Neural progenitor cell (in vitro differentiated cells): Measurements from ENCODE around the gene KIF26B. TPM values are rescaled to one million over a fixed set of nuclear protein-coding genes. Genes with fewer than 3 reads are reported as not detected.

Experiments used
- DNase-seq: peaks from one replicate; pipeline ENCODE4 v3.0.0-alpha.2; 2016; ENCODE audit warnings: low spot score
- H2AFZ ChIP-seq: fragments of 200-600 bp; sonication (generic); replicated peaks from 2 replicates; pipeline ENCODE4 v1.6.1; 2016; ENCODE audit warnings: antibody characterized with exemption
- H3F3A ChIP-seq: fragments of 200-600 bp; sonication (generic); 2 replicates; pipeline ENCODE4 v1.6.1; 2016; ENCODE audit warnings: antibody characterized with exemption, low read depth
- H3K27ac ChIP-seq: fragments of 200-600 bp; sonication (generic); 2 replicates; pipeline ENCODE4 v1.5.1; 2016; ENCODE audit warnings: mild to moderate bottlenecking
- H3K27me3 ChIP-seq: fragments of 200-600 bp; sonication (generic); 2 replicates; pipeline ENCODE4 v1.6.1; 2016; ENCODE audit warnings: mild to moderate bottlenecking, moderate library complexity
- H3K36me3 ChIP-seq: fragments of 200-600 bp; sonication (generic); 2 replicates; pipeline ENCODE4 v1.5.1; 2016
- H3K4me1 ChIP-seq: fragments of 200-600 bp; sonication (generic); 2 replicates; pipeline ENCODE4 v1.6.1; 2016; ENCODE audit warnings: mixed run types
- H3K4me2 ChIP-seq: fragments of 200-600 bp; sonication (generic); 2 replicates; pipeline ENCODE4 v1.6.1; 2016
- H3K4me3 ChIP-seq: fragments of 200-600 bp; sonication (generic); 2 replicates; pipeline ENCODE4 v1.5.1; 2016
- H3K79me2 ChIP-seq: fragments of 200-600 bp; sonication (generic); 2 replicates; pipeline ENCODE4 v1.6.1; 2016; ENCODE audit warnings: low read depth
- H3K9ac ChIP-seq: fragments of 200-600 bp; sonication (generic); 2 replicates; pipeline ENCODE4 v1.6.1; 2016
- H3K9me3 ChIP-seq: fragments of 200-600 bp; sonication (generic); 2 replicates; pipeline ENCODE4 v1.5.1; 2016; ENCODE audit warnings: low read depth
- H4K20me1 ChIP-seq: fragments of 200-600 bp; sonication (generic); 2 replicates; pipeline ENCODE4 v1.6.1; 2016; ENCODE audit warnings: low read depth
- H3K27ac Mint-ChIP-seq: 3 replicates; pipeline ENCODE4 v1.8.0; 2021; ENCODE audit warnings: mixed read lengths
- H3K27me3 Mint-ChIP-seq: 2 replicates; pipeline ENCODE4 v1.8.0; 2022; ENCODE audit warnings: low read depth, mild to moderate bottlenecking, inconsistent platforms, moderate library complexity, mixed read lengths; ENCODE audit not compliant: insufficient read depth
- H3K36me3 Mint-ChIP-seq: 3 replicates; pipeline ENCODE4 v1.8.0; 2021; ENCODE audit warnings: mixed read lengths
- H3K4me1 Mint-ChIP-seq: 3 replicates; pipeline ENCODE4 v1.8.0; 2021; ENCODE audit warnings: mixed read lengths
- H3K4me3 Mint-ChIP-seq: 3 replicates; pipeline ENCODE4 v1.8.0; 2021; ENCODE audit warnings: mild to moderate bottlenecking, moderate library complexity, mixed read lengths
- H3K9me3 Mint-ChIP-seq: 3 replicates; pipeline ENCODE4 v1.8.0; 2020; ENCODE audit warnings: mixed read lengths
- CTCF ChIP-seq: fragments of 200-600 bp; sonication (generic); IDR thresholded peaks from 2 replicates; pipeline ENCODE4 v1.5.1; 2017; ENCODE audit warnings: antibody characterized with exemption, mild to moderate bottlenecking
- EZH2 ChIP-seq: fragments of 200-600 bp; sonication (generic); IDR thresholded peaks from 2 replicates; pipeline ENCODE4 v1.6.1; 2017; ENCODE audit warnings: antibody characterized with exemption, mild to moderate bottlenecking, moderate library complexity
- EZH2phosphoT487 ChIP-seq: fragments of 200-600 bp; sonication (generic); IDR thresholded peaks from 2 replicates; pipeline ENCODE4 v1.6.1; 2017; ENCODE audit warnings: antibody characterized with exemption
- total RNA-seq: library from RNA; depleted of rRNA; stranded (reverse); fragments of >200 nt; gene quantifications from 2 replicates; pipeline ENCODE4 v1.2.3, GENCODE V29; 2015; ENCODE audit warnings: low replicate concordance

The KIF26B gene
- total RNA-seq, 1 donor from 2014 or later = 0.47 TPM

DNA sequence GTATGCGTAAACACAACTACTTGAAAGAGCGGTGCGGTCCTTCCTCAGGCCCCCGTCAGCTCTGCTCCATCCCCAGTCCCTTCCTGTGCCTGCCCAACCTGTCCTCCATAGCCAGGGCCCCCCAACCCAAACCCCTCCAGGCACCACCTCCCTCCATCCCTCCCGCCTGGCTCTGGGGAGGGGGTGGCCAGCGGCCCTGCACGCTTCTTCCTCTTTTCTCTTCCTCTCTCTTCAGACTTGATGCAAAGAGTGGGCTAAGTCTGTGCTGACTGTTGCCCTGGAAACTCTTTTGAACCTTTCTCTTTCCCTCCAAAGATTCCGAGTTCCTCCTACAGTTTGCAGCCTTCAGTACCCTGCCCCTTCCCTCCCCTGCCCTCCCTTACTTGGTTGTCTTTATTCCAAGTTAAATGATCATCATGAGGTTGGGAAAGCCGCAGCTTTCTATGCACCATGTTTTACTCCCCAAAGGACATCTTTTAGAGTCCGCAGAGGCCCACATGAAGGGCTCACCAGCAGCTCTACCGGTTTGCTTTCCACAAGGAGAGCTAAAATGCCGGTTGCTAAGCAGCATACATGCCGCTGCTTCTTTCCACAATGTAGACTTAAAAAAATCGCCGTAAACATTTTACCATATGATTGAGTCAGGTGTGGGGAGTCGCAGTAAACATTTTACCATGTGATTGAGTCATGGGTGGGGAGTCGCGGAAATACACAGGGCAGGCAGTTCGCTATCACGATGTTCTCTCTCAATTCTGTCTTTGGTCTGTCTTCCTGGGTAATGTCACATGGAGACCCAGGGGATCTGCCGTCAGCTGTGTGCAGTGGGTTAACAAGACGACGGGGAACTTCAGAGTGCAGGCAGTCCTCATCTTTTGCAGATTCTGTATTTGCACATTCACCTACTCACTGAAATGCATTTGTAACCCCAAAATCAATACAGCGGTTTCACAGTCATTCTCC is 525.3 kb downstream of the KIF26B start:
- H3K27ac Mint-ChIP-seq = peak overlapping the region; percentile 68

GRCh38 chr1:245682638-245683628 is 528.1 kb downstream of the KIF26B start:
- H2AFZ ChIP-seq = peak overlapping the region; percentile 68
- DNase-seq = no peak
- H3K4me1 Mint-ChIP-seq = peaks cover 35% of the 10 kb centered on the region
- H3K9me3 ChIP-seq = no peaks in the 10 kb centered on the region
- no peak overlapping the region for H3K27ac ChIP-seq
- no peak overlapping the region for H3K4me3 ChIP-seq
- H3K4me2 ChIP-seq = no peak overlapping the region
- no peaks in the 10 kb centered on the region for H3K27me3 ChIP-seq
- H3K27ac Mint-ChIP-seq = peak overlapping the region; percentile 17
- H3K4me1 ChIP-seq = peaks cover 6% of the 10 kb centered on the region
- H3K79me2 ChIP-seq = no peaks in the 10 kb centered on the region
- H3K9me3 Mint-ChIP-seq = peaks cover 2% of the 10 kb centered on the region
- no peaks in the 10 kb centered on the region for H3K36me3 ChIP-seq
- H3K4me3 Mint-ChIP-seq = no peak overlapping the region
- peaks cover 6% of the 10 kb centered on the region for H3K27me3 Mint-ChIP-seq
- no peak overlapping the region for H3K9ac ChIP-seq
- TF ChIP-seq EZH2phosphoT487 (no peak), EZH2 (no peak), CTCF (no peak)
- no peaks in the 10 kb centered on the region for H3K36me3 Mint-ChIP-seq
- H3F3A ChIP-seq = no peaks in the 10 kb centered on the region
- H4K20me1 ChIP-seq = no peaks in the 10 kb centered on the region

More for the DNA sequence above, 525.3 kb downstream of the KIF26B start:
- Mint-ChIP-seq H3K27me3 (peaks cover 8% of the 10 kb centered on the region), H3K36me3 (no peaks in the 10 kb centered on the region), H3K4me3 (no peak overlapping the region), H3K9me3 (peaks cover 2% of the 10 kb centered on the region), H3K4me1 (peaks cover 34% of the 10 kb centered on the region)
- Histone ChIP-seq H3K36me3 (no peaks in the 10 kb centered on the region), H3K27ac (no peak overlapping the region), H4K20me1 (no peaks in the 10 kb centered on the region), H3K9me3 (no peaks in the 10 kb centered on the region), H2AFZ (peak overlapping the region; percentile 85), H3K79me2 (no peaks in the 10 kb centered on the region), H3K27me3 (no peaks in the 10 kb centered on the region), H3K4me2 (no peak overlapping the region), H3K9ac (no peak overlapping the region), H3K4me3 (no peak overlapping the region), H3F3A (no peaks in the 10 kb centered on the region), H3K4me1 (peaks cover 6% of the 10 kb centered on the region)
- no peak for TF ChIP-seq EZH2
- TF ChIP-seq EZH2phosphoT487 = no peak
- TF ChIP-seq CTCF = no peak
- no peak for DNase-seq

GRCh38 chr1:245683676-245684075 is 528.9 kb downstream of the KIF26B start:
- Histone ChIP-seq H3K9ac (no peak overlapping the region), H3K9me3 (no peaks in the 10 kb centered on the region), H3K27ac (no peak overlapping the region), H3K4me3 (no peak overlapping the region), H3F3A (no peaks in the 10 kb centered on the region), H3K4me1 (peaks cover 6% of the 10 kb centered on the region), H3K27me3 (peaks cover 3% of the 10 kb centered on the region), H2AFZ (peak overlapping the region; percentile 68), H3K79me2 (no peaks in the 10 kb centered on the region), H3K36me3 (no peaks in the 10 kb centered on the region), H3K4me2 (no peak overlapping the region), H4K20me1 (no peaks in the 10 kb centered on the region)
- TF ChIP-seq EZH2phosphoT487 = no peak
- no peak for TF ChIP-seq CTCF
- TF ChIP-seq EZH2 = no peak
- no peaks in the 10 kb centered on the region for H3K36me3 Mint-ChIP-seq
- peak overlapping the region; percentile 17 for H3K27ac Mint-ChIP-seq
- peaks cover 2% of the 10 kb centered on the region for H3K9me3 Mint-ChIP-seq
- H3K4me1 Mint-ChIP-seq = peaks cover 35% of the 10 kb centered on the region
- peaks cover 5% of the 10 kb centered on the region for H3K27me3 Mint-ChIP-seq
- H3K4me3 Mint-ChIP-seq = no peak overlapping the region
- no peak for DNase-seq
